ENCODE measurements around the gene PTPRD. TPM values are rescaled to one million over a fixed set of nuclear protein-coding genes. Genes with fewer than 3 reads are reported as not detected.

Gene PTPRD
- total RNA-seq, 1 experiment from 2014 or later: not detected

DNA sequence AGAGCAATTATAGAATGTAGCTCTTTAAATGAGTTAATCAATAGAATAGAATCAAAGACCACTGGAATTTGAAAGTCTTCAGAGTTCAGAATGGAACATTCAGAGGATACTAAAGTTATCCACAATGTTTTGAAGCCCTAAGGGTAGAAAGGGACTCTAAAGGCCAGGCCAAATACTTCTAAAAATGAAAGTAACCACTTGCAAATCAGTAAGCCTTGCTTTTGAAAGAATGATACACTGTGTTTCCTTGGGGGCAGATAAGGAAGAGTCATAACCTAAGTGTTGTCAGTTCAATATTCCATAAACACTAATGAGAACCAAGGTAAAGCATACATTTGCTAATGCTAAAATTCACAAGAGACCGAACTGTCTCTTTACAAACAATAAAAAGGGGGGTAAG, 813.5 kb downstream of the PTPRD start:
- Histone ChIP-seq H3K27me3 (ENCODE audit: control insufficient read depth, insufficient read depth, low read length) (no peaks in the 10 kb centered on the region), H3K27ac (ENCODE audit: low read length) (no peak overlapping the region), H3K36me3 (ENCODE audit: control insufficient read depth, insufficient read depth, low read length) (no peaks in the 10 kb centered on the region), H3K4me1 (ENCODE audit: control insufficient read depth, insufficient read depth, low read length) (no peaks in the 10 kb centered on the region), H3K9me3 (ENCODE audit: control insufficient read depth, insufficient read depth, low read depth, low read length) (no peaks in the 10 kb centered on the region), H3K4me3 (ENCODE audit: low read depth in 2 of 2, low read length in 2 of 2) (no peak overlapping the region)
- ATAC-seq: no peak
- TF ChIP-seq, protein P1, sequence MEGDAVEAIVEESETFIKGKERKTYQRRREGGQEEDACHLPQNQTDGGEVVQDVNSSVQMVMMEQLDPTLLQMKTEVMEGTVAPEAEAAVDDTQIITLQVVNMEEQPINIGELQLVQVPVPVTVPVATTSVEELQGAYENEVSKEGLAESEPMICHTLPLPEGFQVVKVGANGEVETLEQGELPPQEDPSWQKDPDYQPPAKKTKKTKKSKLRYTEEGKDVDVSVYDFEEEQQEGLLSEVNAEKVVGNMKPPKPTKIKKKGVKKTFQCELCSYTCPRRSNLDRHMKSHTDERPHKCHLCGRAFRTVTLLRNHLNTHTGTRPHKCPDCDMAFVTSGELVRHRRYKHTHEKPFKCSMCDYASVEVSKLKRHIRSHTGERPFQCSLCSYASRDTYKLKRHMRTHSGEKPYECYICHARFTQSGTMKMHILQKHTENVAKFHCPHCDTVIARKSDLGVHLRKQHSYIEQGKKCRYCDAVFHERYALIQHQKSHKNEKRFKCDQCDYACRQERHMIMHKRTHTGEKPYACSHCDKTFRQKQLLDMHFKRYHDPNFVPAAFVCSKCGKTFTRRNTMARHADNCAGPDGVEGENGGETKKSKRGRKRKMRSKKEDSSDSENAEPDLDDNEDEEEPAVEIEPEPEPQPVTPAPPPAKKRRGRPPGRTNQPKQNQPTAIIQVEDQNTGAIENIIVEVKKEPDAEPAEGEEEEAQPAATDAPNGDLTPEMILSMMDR (IDR thresholded peaks at IDR 0.05): no peak
- TF ChIP-seq, protein P2, sequence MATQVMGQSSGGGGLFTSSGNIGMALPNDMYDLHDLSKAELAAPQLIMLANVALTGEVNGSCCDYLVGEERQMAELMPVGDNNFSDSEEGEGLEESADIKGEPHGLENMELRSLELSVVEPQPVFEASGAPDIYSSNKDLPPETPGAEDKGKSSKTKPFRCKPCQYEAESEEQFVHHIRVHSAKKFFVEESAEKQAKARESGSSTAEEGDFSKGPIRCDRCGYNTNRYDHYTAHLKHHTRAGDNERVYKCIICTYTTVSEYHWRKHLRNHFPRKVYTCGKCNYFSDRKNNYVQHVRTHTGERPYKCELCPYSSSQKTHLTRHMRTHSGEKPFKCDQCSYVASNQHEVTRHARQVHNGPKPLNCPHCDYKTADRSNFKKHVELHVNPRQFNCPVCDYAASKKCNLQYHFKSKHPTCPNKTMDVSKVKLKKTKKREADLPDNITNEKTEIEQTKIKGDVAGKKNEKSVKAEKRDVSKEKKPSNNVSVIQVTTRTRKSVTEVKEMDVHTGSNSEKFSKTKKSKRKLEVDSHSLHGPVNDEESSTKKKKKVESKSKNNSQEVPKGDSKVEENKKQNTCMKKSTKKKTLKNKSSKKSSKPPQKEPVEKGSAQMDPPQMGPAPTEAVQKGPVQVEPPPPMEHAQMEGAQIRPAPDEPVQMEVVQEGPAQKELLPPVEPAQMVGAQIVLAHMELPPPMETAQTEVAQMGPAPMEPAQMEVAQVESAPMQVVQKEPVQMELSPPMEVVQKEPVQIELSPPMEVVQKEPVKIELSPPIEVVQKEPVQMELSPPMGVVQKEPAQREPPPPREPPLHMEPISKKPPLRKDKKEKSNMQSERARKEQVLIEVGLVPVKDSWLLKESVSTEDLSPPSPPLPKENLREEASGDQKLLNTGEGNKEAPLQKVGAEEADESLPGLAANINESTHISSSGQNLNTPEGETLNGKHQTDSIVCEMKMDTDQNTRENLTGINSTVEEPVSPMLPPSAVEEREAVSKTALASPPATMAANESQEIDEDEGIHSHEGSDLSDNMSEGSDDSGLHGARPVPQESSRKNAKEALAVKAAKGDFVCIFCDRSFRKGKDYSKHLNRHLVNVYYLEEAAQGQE (IDR thresholded peaks at IDR 0.05; ENCODE audit: insufficient read depth in 1 of 2, low read depth in 2 of 2, low read length in 1 of 2): no peak
- TF ChIP-seq TCF7L2 (IDR thresholded peaks at IDR 0.05; ENCODE audit: low read depth, low read length) (no peak), SIN3A (IDR thresholded peaks at IDR 0.05; ENCODE audit: borderline replicate concordance, insufficient read depth, low read depth, low read length) (no peak), POLR2AphosphoS5 (IDR thresholded peaks at IDR 0.05; ENCODE audit: low read depth, low read length) (no peak)
- intact Hi-C loops (cut with micrococcal nuclease; ENCODE audit: unreplicated experiment) (no loop called here), in situ Hi-C loops (cut with HindIII; ENCODE audit: low pct_unique_long_range_greater_than_20kb, low sequenced_read_pairs) (no loop called here)
- no TSS peak for BruUV-seq (replicated peaks)
- ChIA-PET POLR2A (no interaction called here), CTCF (no interaction called here)
- no peak for DNase-seq (ENCODE audit: low read depth, low spot score)

DNA sequence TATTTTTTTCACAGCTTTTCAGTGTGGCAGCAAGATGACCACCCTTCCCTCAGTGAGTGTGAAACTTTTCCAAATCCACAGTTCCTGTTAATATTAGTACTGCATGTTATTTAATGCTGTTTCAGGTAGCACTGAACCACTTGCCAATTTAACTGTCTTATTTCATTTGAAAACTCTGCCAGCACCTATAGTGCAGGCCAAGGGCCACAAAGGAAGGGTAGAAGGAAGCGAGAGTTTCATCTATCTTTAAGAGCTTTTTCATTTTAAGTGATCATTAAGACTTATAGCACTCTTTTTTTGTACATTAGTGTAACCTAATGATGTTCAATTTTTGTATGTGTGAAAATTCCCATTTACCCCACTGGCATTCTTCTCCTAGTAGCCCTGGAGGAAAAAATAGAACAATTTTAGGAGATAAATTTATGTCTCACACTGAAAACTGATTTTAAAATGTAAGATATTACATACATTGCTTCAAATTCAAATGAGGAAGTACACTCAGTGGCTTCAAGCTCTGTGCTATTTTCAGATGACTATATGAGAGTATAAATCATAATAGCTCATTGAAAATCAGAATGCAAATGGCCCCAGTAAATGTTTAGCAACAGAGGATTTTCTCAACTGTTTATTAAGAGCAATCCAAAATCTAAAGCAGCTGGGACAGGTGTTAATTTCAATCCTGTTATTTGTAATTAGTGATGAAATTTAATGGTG, 820.5 kb downstream of the PTPRD start:
- POLR2A ChIA-PET: no interaction called here
- intact Hi-C loops (cut with micrococcal nuclease; ENCODE audit: unreplicated experiment) (no loop called here), in situ Hi-C loops (cut with HindIII; ENCODE audit: low pct_unique_long_range_greater_than_20kb, low sequenced_read_pairs) (no loop called here)
- no peak for DNase-seq (ENCODE audit: low read depth, low spot score)
- no peak overlapping the region for H3K27ac ChIP-seq (ENCODE audit: low read length)
- CTCF ChIA-PET: no interaction called here
- no peaks in the 10 kb centered on the region for H3K4me1 ChIP-seq (ENCODE audit: control insufficient read depth, insufficient read depth, low read length)
- TF ChIP-seq TCF7L2 (IDR thresholded peaks at IDR 0.05; ENCODE audit: low read depth, low read length) (no peak), POLR2AphosphoS5 (IDR thresholded peaks at IDR 0.05; ENCODE audit: low read depth, low read length) (no peak), SIN3A (IDR thresholded peaks at IDR 0.05; ENCODE audit: borderline replicate concordance, insufficient read depth, low read depth, low read length) (no peak)
- TF ChIP-seq, protein P2 (IDR thresholded peaks at IDR 0.05; ENCODE audit: insufficient read depth in 1 of 2, low read depth in 2 of 2, low read length in 1 of 2): no peak
- TF ChIP-seq, protein P1 (IDR thresholded peaks at IDR 0.05): no peak
- H3K9me3 ChIP-seq (ENCODE audit: control insufficient read depth, insufficient read depth, low read depth, low read length): no peaks in the 10 kb centered on the region
- H3K27me3 ChIP-seq (ENCODE audit: control insufficient read depth, insufficient read depth, low read length): no peaks in the 10 kb centered on the region
- no TSS peak for BruUV-seq (replicated peaks)
- H3K36me3 ChIP-seq (ENCODE audit: control insufficient read depth, insufficient read depth, low read length): no peaks in the 10 kb centered on the region
- H3K4me3 ChIP-seq (ENCODE audit: low read depth in 2 of 2, low read length in 2 of 2): no peak overlapping the region
- ATAC-seq: no peak
